SU-DHL-6 (cell line): ENCODE results near the gene NFIC.

Experiments used
- H2AFZ ChIP-seq: fragments of 200-600 bp; sonication (generic); 2 replicates; pipeline ENCODE4 v1.6.1; 2014; ENCODE audit warnings: low read depth, mild to moderate bottlenecking, moderate library complexity, mixed read lengths, antibody characterized with exemption, low read length; ENCODE audit not compliant: severe bottlenecking
- H3F3A ChIP-seq: fragments of 200-600 bp; shearing (Covaris generic); 2 replicates; pipeline ENCODE4 v1.6.0; 2016; ENCODE audit warnings: antibody characterized with exemption, mild to moderate bottlenecking; ENCODE audit not compliant: insufficient read depth
- H3K27ac ChIP-seq: fragments of 200-600 bp; sonication (generic); 2 replicates; pipeline ENCODE4 v1.5.1; 2016; ENCODE audit warnings: low read depth, mild to moderate bottlenecking, low read length, moderate library complexity, mixed read lengths
- H3K27me3 ChIP-seq: fragments of 200-600 bp; sonication (generic), shearing (Covaris generic); 2 replicates; pipeline ENCODE4 v1.6.0; 2014; ENCODE audit warnings: mild to moderate bottlenecking, low read length
- H3K36me3 ChIP-seq: fragments of 200-600 bp; sonication (generic); 2 replicates; pipeline ENCODE4 v1.6.1; 2014; ENCODE audit warnings: mild to moderate bottlenecking, low read length, mixed read lengths
- H3K4me2 ChIP-seq: fragments of 300-600, 200-600 bp; shearing (Covaris generic), sonication (generic); 2 replicates; pipeline ENCODE4 v1.6.0; 2014; ENCODE audit warnings: low read length, low read depth, mild to moderate bottlenecking; ENCODE audit not compliant: poor library complexity, severe bottlenecking
- H3K4me3 ChIP-seq: fragments of 200-600 bp; sonication (generic); 2 replicates; pipeline ENCODE4 v1.5.1; 2014; ENCODE audit warnings: antibody characterized with exemption, low read length, mild to moderate bottlenecking, mixed read lengths; ENCODE audit not compliant: insufficient read depth, poor library complexity, severe bottlenecking
- H3K79me2 ChIP-seq: fragments of 200-600 bp; sonication (generic); 2 replicates; pipeline ENCODE4 v1.6.1; 2014; ENCODE audit warnings: mild to moderate bottlenecking, low read length, moderate library complexity; ENCODE audit not compliant: insufficient read depth
- H3K9ac ChIP-seq: fragments of 200-600 bp; sonication (generic); 2 replicates; pipeline ENCODE4 v1.7.0; 2014; ENCODE audit warnings: mild to moderate bottlenecking, low read length
- H3K9me2 ChIP-seq: fragments of 200-600 bp; sonication (generic); replicated peaks from 2 replicates; pipeline ENCODE4 v1.6.1; 2014; ENCODE audit warnings: low read length; ENCODE audit not compliant: insufficient read depth
- H3K9me3 ChIP-seq: fragments of 200-600 bp; sonication (generic); 2 replicates; pipeline ENCODE4 v1.6.1; 2014; ENCODE audit warnings: low read length, mixed read lengths; ENCODE audit not compliant: insufficient read depth
- H4K20me1 ChIP-seq: fragments of 200-600 bp; sonication (generic); 2 replicates; pipeline ENCODE4 v1.6.1; 2014; ENCODE audit warnings: low read depth, mild to moderate bottlenecking, antibody characterized with exemption, low read length, moderate library complexity, mixed read lengths
- CTCF ChIP-seq: fragments of 200-600 bp; sonication (generic); IDR thresholded peaks from one replicate; pipeline ENCODE4 v1.5.1; 2017; ENCODE audit warnings: antibody characterized with exemption, mild to moderate bottlenecking, low read length, moderate library complexity; ENCODE audit not compliant: insufficient read depth, poor library complexity, severe bottlenecking
- EZH2phosphoT487 ChIP-seq: fragments of 200-600 bp; sonication (generic), shearing (Covaris generic); conservative IDR thresholded peaks from 2 replicates; pipeline ENCODE4 v1.6.1; 2018; ENCODE audit warnings: mild to moderate bottlenecking, antibody characterized with exemption, low read length, moderate library complexity, mixed read lengths

NFIC gene

GRCh38 chr19:3468211-3468610 lies 101.8 kb downstream of the NFIC start:
- H3K79me2 ChIP-seq: no peaks in the 10 kb centered on the region
- no peaks in the 10 kb centered on the region for H3K36me3 ChIP-seq
- no peaks in the 10 kb centered on the region for H3F3A ChIP-seq
- no peaks in the 10 kb centered on the region for H4K20me1 ChIP-seq
- H3K4me2 ChIP-seq: no peak overlapping the region
- H3K9me2 ChIP-seq: no peaks in the 10 kb centered on the region
- H2AFZ ChIP-seq: no peak overlapping the region
- H3K9me3 ChIP-seq: no peaks in the 10 kb centered on the region
- no peak overlapping the region for H3K27ac ChIP-seq
- H3K27me3 ChIP-seq: no peaks in the 10 kb centered on the region
- TF ChIP-seq EZH2phosphoT487 (no peak), CTCF (no peak)
- H3K4me3 ChIP-seq: no peak overlapping the region
- no peak overlapping the region for H3K9ac ChIP-seq

DNA sequence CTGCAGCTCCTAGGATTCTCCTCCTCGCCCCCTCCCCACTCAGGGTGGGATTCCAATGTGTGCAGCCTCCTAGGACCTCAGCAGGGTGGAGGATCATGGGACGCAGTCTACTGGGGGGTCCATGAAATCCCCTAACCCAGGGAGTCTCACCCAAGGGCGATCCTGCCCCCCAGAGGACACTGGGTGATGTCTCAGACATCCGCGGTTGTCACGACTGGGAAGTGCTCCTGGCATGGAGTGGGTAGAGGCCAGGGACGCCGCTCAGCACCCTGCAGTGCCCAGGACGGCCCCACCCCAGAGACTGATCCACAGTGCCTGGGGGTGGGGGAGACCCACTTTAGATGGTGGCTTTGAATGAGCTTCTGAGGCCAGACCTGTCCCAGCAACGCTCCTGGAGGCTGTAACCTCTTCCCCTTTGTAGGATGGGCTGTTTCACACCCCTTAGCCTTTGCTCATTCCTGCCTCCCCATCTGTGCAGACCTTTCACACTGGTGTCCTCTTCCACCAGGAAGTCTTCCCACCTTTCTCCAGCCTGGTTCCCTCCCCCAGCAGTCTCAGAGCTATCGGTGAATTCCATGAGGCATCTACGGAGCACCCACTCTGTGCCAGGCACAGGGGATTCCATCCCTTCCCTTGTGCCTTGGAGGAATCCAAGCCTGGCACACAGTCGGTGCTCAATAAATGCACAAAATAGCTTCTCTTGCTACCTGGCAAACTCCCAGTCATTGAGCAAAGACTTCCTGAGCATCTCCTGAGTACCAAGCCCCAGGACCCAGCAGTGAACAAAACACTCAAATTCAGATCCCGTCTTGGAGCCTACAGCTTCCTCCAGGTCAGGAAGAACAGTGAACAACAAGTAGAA lies 103.5 kb downstream of the NFIC start:
- TF ChIP-seq CTCF (no peak), EZH2phosphoT487 (no peak)
- Histone ChIP-seq H3K36me3 (no peaks in the 10 kb centered on the region), H3K4me3 (no peak overlapping the region), H3F3A (no peaks in the 10 kb centered on the region), H2AFZ (no peak overlapping the region), H3K27ac (no peak overlapping the region), H3K79me2 (no peaks in the 10 kb centered on the region), H3K9me2 (no peaks in the 10 kb centered on the region), H3K9me3 (no peaks in the 10 kb centered on the region), H3K9ac (no peak overlapping the region), H3K27me3 (no peaks in the 10 kb centered on the region), H3K4me2 (no peak overlapping the region), H4K20me1 (no peaks in the 10 kb centered on the region)

GRCh38 chr19:3470500-3471128 lies 104.2 kb downstream of the NFIC start:
- Histone ChIP-seq H3K4me2 (no peak overlapping the region), H3K79me2 (no peaks in the 10 kb centered on the region), H3K36me3 (no peaks in the 10 kb centered on the region), H3K4me3 (no peak overlapping the region), H3F3A (no peaks in the 10 kb centered on the region), H3K9me2 (no peaks in the 10 kb centered on the region), H3K9ac (no peak overlapping the region), H4K20me1 (no peaks in the 10 kb centered on the region), H3K27ac (no peak overlapping the region), H3K9me3 (no peaks in the 10 kb centered on the region), H3K27me3 (no peaks in the 10 kb centered on the region), H2AFZ (no peak overlapping the region)
- TF ChIP-seq CTCF (no peak), EZH2phosphoT487 (no peak)
